Measurements from ENCODE around the gene GNAQ.

- no peak for TF ChIP-seq CTCF (IDR thresholded peaks at IDR 0.05)
- TF ChIP-seq POLR2A (IDR thresholded peaks at IDR 0.05), result no peak
These were observed 147.5 kb downstream of the GNAQ start for GRCh38 chr9:77883846-77884771.
